ENCODE data around the gene CHMP4A.
A peak's percentile ranks its signal among the peaks of the same experiment; 100 is the strongest.
"Not testable (repeated sequence)": the region's sequence is repeated elsewhere in the genome, so short reads cannot be mapped to it uniquely, and the experiment has no call there.

Gene CHMP4A

DNA sequence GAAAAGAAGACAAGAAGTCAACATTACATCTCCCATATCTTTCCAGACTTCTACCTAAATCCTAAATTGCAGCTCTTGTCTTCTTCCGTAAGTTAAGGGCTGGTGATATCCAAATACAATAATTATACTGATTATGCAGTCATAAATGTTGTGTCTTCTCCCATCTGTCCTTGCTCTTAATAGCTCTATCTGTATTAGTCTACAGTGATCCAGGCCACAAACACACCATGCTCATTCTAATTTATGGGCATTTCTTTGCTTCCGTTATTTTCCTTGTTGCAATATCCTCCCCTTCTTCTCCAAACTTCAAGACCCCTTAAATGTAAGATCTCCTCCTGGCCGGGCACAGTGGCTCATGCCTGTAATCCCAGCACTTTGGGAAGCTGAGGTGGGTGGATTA, 6.2 kb upstream of the CHMP4A start:
- TF ChIP-seq, protein P1, sequence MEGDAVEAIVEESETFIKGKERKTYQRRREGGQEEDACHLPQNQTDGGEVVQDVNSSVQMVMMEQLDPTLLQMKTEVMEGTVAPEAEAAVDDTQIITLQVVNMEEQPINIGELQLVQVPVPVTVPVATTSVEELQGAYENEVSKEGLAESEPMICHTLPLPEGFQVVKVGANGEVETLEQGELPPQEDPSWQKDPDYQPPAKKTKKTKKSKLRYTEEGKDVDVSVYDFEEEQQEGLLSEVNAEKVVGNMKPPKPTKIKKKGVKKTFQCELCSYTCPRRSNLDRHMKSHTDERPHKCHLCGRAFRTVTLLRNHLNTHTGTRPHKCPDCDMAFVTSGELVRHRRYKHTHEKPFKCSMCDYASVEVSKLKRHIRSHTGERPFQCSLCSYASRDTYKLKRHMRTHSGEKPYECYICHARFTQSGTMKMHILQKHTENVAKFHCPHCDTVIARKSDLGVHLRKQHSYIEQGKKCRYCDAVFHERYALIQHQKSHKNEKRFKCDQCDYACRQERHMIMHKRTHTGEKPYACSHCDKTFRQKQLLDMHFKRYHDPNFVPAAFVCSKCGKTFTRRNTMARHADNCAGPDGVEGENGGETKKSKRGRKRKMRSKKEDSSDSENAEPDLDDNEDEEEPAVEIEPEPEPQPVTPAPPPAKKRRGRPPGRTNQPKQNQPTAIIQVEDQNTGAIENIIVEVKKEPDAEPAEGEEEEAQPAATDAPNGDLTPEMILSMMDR (IDR thresholded peaks at IDR 0.05; ENCODE audit: low read depth, low read length) = no peak
- no peak overlapping the region for H3K4me3 ChIP-seq (ENCODE audit: low read depth, low read length)
- no peak for DNase-seq (ENCODE audit: low read depth, low spot score)
- in situ Hi-C loops (cut with HindIII; ENCODE audit: low sequenced_read_pairs) = no loop called here

DNA sequence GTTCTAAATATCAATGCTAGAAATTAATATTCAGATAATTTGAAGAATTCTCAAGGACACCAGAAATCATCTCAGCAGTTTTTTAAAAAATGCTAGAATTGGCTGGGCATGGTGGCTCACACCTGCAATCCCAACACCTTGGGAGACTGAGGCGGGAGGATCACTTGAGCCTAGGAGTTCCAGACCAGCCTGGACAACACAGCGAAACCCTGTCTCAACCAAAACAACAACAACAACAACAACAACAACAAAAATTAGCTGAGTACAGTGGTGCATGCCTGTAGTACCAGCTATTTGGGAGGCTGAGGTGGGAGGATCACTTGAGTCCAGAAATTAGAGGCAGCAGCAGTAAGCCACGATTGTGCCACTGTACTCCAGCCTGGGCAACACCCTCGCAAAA, 5.8 kb upstream of the CHMP4A start:
- DNase-seq (ENCODE audit: low read depth, low spot score) = no peak
- no peak overlapping the region for H3K4me3 ChIP-seq (ENCODE audit: low read depth, low read length)
- in situ Hi-C loops (cut with HindIII; ENCODE audit: low sequenced_read_pairs) = no loop called here
- TF ChIP-seq, protein P1 (IDR thresholded peaks at IDR 0.05; ENCODE audit: low read depth, low read length) = no peak

DNA sequence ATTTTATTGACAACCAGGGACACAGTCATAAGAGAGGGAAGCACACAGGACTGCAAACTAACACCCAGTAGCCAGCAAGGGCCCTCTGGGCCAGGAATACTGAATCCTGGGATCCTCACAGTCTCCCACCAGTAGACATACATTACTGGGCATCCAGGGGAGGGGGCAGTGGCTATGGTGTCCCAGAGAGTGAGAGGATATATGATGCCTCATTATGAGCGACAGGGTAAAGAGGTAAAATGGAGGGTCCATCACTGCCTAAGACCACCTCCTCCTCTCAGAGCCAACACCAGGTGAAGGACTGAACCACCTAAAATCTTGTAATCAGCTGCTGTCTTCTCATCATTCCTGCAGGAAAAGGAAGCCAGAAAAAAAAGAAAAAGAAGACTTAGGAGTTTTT, 3.6 kb upstream of the CHMP4A start:
- H3K4me3 ChIP-seq (ENCODE audit: low read depth, low read length); in situ Hi-C loops (cut with HindIII; ENCODE audit: low sequenced_read_pairs); DNase-seq (ENCODE audit: low read depth, low spot score): not testable (repeated sequence)

DNA sequence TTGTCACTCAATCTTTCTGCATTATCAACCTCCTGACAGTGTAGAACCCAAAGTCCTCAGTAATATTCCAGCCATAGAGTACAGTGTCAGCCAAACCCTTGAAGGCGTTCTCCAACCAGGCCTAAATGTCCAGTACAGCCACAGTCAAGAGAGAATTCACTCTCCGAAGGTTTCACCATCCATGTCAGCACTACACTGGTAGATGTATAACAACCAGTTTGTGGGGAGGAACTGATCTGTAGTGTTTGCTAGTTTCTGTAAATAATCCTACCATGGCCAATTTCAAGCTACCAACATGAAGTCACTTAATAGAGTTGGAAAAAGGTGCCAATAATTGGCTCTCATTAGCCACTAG, 3.0 kb upstream of the CHMP4A start:
- TF ChIP-seq, protein P1 (IDR thresholded peaks at IDR 0.05; ENCODE audit: low read depth, low read length) = no peak
- DNase-seq (ENCODE audit: low read depth, low spot score) = no peak
- H3K4me3 ChIP-seq (ENCODE audit: low read depth, low read length) = peak overlapping the region; percentile 62
- in situ Hi-C loops (cut with HindIII; ENCODE audit: low sequenced_read_pairs) = no loop called here

DNA sequence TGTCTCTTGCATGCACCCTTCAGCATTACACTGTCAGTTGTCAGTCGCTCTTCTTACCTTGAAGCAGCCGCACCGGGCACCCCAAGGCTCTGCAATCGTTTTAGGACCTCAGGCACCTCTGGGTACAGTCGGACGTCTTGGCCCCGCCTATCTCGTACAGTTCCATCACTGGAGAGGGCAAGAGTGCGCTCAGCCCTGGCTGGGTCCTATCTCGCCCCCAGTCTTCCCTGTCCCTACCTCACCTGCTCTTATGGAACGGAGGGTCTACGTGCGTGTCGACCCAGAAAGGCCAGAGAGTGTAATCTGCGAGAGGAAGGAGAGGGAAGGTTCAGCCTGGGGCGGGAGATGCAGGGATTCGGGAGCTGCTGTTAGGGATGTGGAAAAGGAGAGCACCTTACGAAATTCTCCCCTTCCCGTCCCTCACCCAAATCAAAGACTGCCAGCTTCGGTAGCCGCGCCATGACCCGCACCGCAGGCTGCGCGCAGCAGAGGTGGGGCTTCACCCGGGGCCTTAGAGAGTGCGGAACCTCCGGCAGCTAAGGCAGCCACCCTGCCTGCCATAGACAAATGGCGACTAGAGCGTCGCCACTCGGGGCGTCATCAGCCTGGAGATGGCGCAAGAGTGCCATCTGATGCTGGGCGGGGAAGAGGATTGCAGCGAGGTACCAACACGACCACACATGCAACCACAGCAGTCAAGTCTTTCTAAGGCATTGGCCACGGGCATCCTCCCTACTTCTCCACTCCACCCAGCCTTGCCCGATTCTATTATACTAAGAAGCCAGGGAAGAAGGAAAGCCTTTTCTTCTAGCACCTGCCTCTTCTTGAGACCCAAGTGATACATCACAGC, 2.4 kb upstream of the CHMP4A start, which contains the start of gene MDP1:
MDP1 (minus strand) TSS at position 572 of the 850 bp plus-strand sequence; CDS start at position 461, 111 bp downstream.
- peak; percentile 89 for DNase-seq (ENCODE audit: low read depth, low spot score)
- TF ChIP-seq, protein P1 (IDR thresholded peaks at IDR 0.05; ENCODE audit: low read depth, low read length) = peak; percentile 70
- H3K4me3 ChIP-seq (ENCODE audit: low read depth, low read length) = peak within 1 kb of the TSS; percentile 62
- in situ Hi-C loops (cut with HindIII; ENCODE audit: low sequenced_read_pairs) = no loop called here

DNA sequence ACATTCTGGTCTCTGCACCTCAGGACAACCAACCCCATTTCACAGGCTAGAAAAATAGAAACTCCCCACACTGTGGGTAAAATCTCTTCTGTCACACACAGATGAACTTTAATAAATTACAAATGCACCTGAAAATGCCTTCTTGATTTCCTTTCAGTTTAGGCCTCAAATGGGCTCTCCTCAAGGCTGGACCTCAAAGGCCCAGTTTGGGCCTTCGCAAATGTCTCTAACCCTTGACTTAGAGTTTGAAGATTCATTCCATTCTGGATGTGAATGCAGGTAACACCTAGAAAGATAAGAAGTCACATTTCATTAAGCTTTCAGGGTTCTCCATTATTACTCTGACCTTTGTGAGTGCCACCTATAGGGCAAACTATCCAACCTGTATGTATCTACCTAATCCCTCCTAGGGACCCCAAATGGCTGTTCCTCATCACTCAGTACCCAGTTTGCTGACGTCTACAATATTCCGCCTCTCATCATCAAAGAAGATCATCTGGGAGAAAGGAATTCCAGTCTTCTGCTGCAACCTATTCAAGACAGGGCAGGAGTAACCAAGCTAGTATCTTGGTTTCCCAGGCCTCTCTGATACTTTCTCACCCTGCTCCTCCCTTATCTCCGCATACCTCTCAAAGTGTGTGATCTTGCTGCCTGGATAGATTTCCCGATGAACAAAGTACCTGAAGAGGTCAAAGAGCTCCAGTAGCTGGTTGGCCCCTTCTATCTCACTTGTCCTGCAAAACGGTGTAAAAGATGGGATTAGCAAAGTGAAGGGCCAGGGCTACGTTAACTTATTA, 776 bp upstream of the CHMP4A start:
- DNase-seq (ENCODE audit: low read depth, low spot score) = no peak
- TF ChIP-seq, protein P1 (IDR thresholded peaks at IDR 0.05; ENCODE audit: low read depth, low read length) = no peak
- in situ Hi-C loops (cut with HindIII; ENCODE audit: low sequenced_read_pairs) = no loop called here
- H3K4me3 ChIP-seq (ENCODE audit: low read depth, low read length) = peak overlapping the region; percentile 85

DNA sequence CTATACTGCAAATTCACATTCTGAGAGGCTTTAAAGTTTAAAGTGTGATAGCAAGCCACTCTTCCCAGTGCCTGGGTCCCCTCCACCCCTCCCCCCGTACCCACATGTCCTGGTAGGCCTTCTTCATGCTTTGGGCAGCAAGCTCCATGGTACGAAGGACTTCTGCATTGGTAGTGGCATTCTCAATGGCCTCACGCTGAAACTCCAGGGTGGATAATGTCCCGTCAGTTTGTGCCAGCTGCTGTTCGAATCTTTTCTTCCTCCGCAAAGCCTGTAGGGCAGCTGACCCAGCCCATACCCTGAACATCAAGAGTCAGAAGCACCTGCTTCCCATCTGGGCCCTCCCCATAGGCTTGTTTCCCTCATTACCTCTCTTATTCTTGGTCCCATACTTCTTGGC, 2.0 kb downstream of the CHMP4A start:
- no peak for DNase-seq (ENCODE audit: low read depth, low spot score)
- TF ChIP-seq, protein P1 (IDR thresholded peaks at IDR 0.05; ENCODE audit: low read depth, low read length) = no peak
- in situ Hi-C loops (cut with HindIII; ENCODE audit: low sequenced_read_pairs) = no loop called here
- H3K4me3 ChIP-seq (ENCODE audit: low read depth, low read length) = no peak overlapping the region
